ENCODE measurements around the gene C9orf153. TPM values are rescaled to one million over a fixed set of nuclear protein-coding genes. Genes with fewer than 3 reads are reported as not detected.

Gene C9orf153
- total RNA-seq, 1 experiment from 2014 or later = 1.9 TPM

DNA sequence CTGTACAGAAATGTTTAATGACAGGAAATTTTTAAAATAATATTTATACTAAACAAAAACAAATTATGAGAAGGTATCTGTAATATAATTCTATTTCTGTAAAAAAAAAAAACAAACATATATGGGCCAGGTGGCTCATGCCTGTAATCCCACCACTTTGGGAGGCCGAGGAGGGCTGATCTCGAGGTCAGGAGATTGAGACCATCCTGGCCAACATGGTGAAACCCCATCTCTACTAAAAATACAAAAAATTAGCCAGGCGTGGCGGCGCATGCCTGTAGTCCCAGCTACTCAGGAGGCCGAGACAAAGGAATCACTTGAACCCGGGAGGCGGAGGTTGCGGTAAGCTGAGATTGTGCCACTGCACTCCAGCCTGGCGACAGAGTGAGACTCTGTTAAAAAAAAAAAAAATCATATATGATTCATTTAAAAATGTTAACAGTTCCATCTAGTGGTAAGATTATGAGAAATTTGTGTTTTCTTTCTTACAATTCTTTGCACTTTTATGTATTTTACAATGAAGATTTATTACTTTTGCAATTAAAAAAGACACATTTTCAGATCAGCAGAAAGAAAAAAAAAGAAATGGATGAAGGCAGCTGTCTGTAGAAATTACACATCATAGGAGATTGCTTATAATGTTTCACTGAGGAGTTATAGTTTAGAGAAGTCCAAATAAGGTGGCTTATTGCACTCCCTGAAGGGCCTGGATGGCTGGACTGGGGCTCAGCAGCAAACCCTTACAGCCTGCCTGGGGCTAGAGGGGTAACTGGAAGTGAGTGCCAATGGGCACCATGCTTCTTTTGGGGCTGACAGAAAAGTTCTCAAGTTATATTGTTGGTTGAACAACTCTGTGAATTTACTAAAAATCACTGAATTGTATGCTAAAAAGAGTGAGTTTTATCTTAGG lies 20.3 kb downstream of the C9orf153 start:
- Histone ChIP-seq H3K27ac (ENCODE audit: low read length) (no peak overlapping the region), H3K36me3 (ENCODE audit: low read depth, low read length) (no peaks in the 10 kb centered on the region), H2AFZ (ENCODE audit: low read length) (no peak overlapping the region), H4K20me1 (ENCODE audit: low read length) (no peaks in the 10 kb centered on the region), H3K9me2 (replicated peaks; ENCODE audit: low read length) (no peaks in the 10 kb centered on the region), H3K4me1 (ENCODE audit: insufficient read depth, low read length) (no peaks in the 10 kb centered on the region), H3K9me3 (ENCODE audit: low read length) (no peaks in the 10 kb centered on the region), H3K27me3 (ENCODE audit: low read length) (no peaks in the 10 kb centered on the region), H3K9ac (ENCODE audit: low read length) (no peak overlapping the region), H3F3A (ENCODE audit: low read length, unreplicated experiment) (no peaks in the 10 kb centered on the region), H3K79me2 (ENCODE audit: low read length) (no peaks in the 10 kb centered on the region), H3K4me3 (ENCODE audit: low read length) (no peak overlapping the region), H3K4me2 (ENCODE audit: low read length) (no peak overlapping the region)
- no TSS peak for BruUV-seq (replicated peaks)
- TF ChIP-seq EZH2 (IDR thresholded peaks at IDR 0.05; ENCODE audit: low read length, unreplicated experiment) (no peak), EZH2phosphoT487 (IDR thresholded peaks at IDR 0.05; ENCODE audit: borderline replicate concordance, low read length) (no peak), CTCF (conservative IDR thresholded peaks at IDR 0.05; ENCODE audit: low read depth, low read length) (peak; percentile 39; the same call in 1 of the 2 replicates)
- CTCF ChIA-PET = interaction anchor here (0.7 kb wide), 1 partner anchor 175 kb away, joined by 4 read pairs; no protein-coding TSS in a partner anchor
- intact Hi-C loops (cut with micrococcal nuclease) = loop anchor here (1.0 to 2.0 kb wide), 2 partner anchors 37 to 204 kb away; no protein-coding TSS in a partner anchor
- ATAC-seq (peak; percentile 24; the same call in 1 of the 2 replicates), DNase-seq (peak; percentile 35)
- POLR2A ChIA-PET (ENCODE audit: unreplicated experiment) = no interaction called here

GRCh38 chr9:86230858-86231257 lies 28.6 kb downstream of the C9orf153 start:
- TF ChIP-seq EZH2 (IDR thresholded peaks at IDR 0.05; ENCODE audit: low read length, unreplicated experiment) (no peak), EZH2phosphoT487 (IDR thresholded peaks at IDR 0.05; ENCODE audit: borderline replicate concordance, low read length) (no peak), CTCF (conservative IDR thresholded peaks at IDR 0.05; ENCODE audit: low read depth, low read length) (no peak)
- no TSS peak for BruUV-seq (replicated peaks)

DNA sequence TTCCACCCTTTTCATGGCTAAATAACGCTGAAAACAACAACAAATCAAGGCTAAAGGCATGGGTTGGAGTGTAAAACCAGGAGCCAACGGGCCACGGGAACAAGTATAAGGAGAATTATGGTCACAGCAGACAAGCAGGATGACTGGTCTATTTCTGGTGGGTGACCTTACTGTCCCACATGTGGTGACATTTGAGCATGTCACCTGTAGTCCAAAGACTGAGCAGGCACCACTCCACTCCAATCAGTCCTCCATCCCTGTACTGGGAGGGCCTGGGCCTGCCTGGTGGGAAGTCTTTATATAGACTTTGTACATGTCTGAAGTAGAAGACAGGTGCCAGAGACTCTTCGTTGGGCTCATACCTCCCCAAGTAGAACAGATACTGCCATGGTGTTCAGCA lies 36.8 kb downstream of the C9orf153 start:
- Histone ChIP-seq H3K4me2 (ENCODE audit: low read length) (no peak overlapping the region), H3K4me1 (ENCODE audit: insufficient read depth, low read length) (no peaks in the 10 kb centered on the region), H2AFZ (ENCODE audit: low read length) (no peak overlapping the region), H3K79me2 (ENCODE audit: low read length) (no peaks in the 10 kb centered on the region), H3K9me3 (ENCODE audit: low read length) (no peaks in the 10 kb centered on the region), H3K27me3 (ENCODE audit: low read length) (no peaks in the 10 kb centered on the region), H3F3A (ENCODE audit: low read length, unreplicated experiment) (no peaks in the 10 kb centered on the region), H3K9ac (ENCODE audit: low read length) (no peak overlapping the region), H3K36me3 (ENCODE audit: low read depth, low read length) (no peaks in the 10 kb centered on the region), H4K20me1 (ENCODE audit: low read length) (no peaks in the 10 kb centered on the region), H3K27ac (ENCODE audit: low read length) (no peak overlapping the region), H3K9me2 (replicated peaks; ENCODE audit: low read length) (no peaks in the 10 kb centered on the region), H3K4me3 (ENCODE audit: low read length) (no peak overlapping the region)
- POLR2A ChIA-PET (ENCODE audit: unreplicated experiment) = no interaction called here
- no peak for TF ChIP-seq CTCF (conservative IDR thresholded peaks at IDR 0.05; ENCODE audit: low read depth, low read length)
- TF ChIP-seq EZH2 (IDR thresholded peaks at IDR 0.05; ENCODE audit: low read length, unreplicated experiment) = no peak
- TF ChIP-seq EZH2phosphoT487 (IDR thresholded peaks at IDR 0.05; ENCODE audit: borderline replicate concordance, low read length) = no peak
- ATAC-seq (no peak), DNase-seq (no peak)
- CTCF ChIA-PET = no interaction called here
- no TSS peak for BruUV-seq (replicated peaks)
- intact Hi-C loops (cut with micrococcal nuclease) = no loop called here

More at GRCh38 chr9:86230858-86231257, 28.6 kb downstream of the C9orf153 start:
- DNase-seq (no peak), ATAC-seq (no peak)
- Histone ChIP-seq H3K9me2 (replicated peaks; ENCODE audit: low read length) (no peaks in the 10 kb centered on the region), H3K4me3 (ENCODE audit: low read length) (no peak overlapping the region), H3K9me3 (ENCODE audit: low read length) (no peaks in the 10 kb centered on the region), H2AFZ (ENCODE audit: low read length) (no peak overlapping the region), H3K27me3 (ENCODE audit: low read length) (no peaks in the 10 kb centered on the region), H3K79me2 (ENCODE audit: low read length) (no peaks in the 10 kb centered on the region), H3K36me3 (ENCODE audit: low read depth, low read length) (no peaks in the 10 kb centered on the region), H3F3A (ENCODE audit: low read length, unreplicated experiment) (no peaks in the 10 kb centered on the region), H3K9ac (ENCODE audit: low read length) (no peak overlapping the region), H3K4me1 (ENCODE audit: insufficient read depth, low read length) (no peaks in the 10 kb centered on the region), H3K4me2 (ENCODE audit: low read length) (no peak overlapping the region), H3K27ac (ENCODE audit: low read length) (no peak overlapping the region), H4K20me1 (ENCODE audit: low read length) (no peaks in the 10 kb centered on the region)
- intact Hi-C loops (cut with micrococcal nuclease) = no loop called here
- ChIA-PET POLR2A (ENCODE audit: unreplicated experiment) (no interaction called here), CTCF (no interaction called here)

Measured in PC-3 (cell line).